Activated CD4-positive, alpha-beta T cell treated with anti-CD3 and anti-CD28 coated beads, Interleukin-2, amount 50 U/mL, for 1 hour (primary cell): Measurements from ENCODE around the gene AOAH.
"Not testable (repeated sequence)": the region's sequence is repeated elsewhere in the genome, so short reads cannot be mapped to it uniquely, and the experiment has no call there.

Experiments
- DNase-seq: peaks from one replicate; pipeline ENCODE4 v3.0.0-alpha.2; 2020

Gene AOAH

DNA sequence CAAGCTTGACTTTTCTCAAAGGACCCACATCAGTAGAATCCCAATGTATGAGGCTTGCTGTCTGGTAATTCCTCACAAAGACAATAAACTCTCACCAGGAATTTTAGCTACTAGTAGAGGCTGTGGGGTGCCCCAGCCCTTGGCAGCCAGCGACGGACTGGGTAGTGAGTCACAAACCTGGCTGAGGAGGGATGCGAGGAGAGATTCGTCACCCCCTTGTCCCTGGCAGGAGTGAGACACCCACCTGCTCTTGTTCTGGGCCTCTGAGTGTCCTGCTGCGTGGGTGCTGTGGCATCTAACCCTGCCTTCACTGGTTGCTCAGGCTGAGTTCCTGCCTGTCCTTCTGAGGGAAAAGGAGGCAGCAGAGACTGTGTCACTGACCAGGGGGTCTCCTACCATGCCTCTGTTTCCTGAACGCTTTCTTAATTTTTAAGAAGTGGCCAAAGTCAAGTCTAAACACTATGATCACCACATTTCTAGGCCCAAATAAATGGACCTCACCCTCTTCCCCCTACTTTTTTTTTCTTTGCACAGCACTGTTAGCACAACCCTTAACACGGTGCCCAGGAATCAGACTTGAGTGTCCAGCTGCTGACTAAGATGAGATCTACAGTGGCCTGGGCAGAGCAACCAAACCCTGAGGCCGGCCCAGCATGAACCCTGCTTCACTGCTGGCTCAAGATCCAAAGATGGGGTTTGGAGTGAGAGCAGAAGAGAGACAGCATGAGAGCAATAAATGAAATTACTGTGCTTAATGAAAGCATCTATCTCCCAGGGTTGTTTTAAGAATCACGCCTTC lies 188.2 kb downstream of the AOAH start:
- no peak for DNase-seq

DNA sequence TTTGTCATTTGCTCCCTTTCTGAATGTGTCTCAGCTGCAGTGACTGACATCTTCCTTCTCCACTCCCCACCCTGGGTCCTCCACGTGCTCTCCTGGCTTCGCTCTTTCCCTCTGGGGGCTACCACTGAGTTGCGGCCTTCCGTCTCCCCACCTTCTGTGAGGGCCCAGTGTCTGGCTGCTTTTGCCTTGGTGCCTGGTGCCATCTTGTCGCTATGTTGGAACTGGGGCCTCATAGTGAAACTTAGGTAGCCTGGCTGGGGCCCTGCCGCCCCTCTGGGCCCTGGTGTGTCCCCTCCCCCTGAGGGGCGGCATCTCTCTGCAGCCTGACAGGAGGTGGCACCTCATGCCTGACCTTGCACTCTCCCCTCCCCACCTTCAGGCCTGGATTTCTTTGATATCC lies 190.6 kb downstream of the AOAH start:
- no peak for DNase-seq

DNA sequence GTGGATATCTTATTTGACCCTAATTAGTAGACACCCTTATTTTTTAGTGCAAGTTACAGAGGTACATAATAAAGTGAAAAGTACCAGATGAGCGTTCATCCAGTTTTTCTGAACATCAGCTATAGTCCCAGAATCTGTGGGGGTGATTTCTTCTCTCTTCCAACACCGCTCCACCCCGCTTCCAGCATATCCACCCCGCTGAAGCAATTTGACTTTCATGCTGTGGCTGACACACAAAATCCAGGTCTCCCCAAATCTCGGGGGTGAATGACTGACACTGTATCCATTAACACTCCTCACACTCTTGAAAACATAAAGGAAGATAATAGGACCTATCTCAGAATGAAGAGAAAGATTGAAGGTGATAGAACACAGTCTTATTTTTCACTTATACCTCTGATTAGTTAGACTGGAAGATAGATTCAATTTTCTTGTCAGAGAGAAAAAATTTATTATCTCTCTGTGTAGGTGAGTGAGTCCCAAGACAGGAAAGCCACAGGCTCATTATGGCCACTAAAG lies 191.3 kb downstream of the AOAH start:
- no peak for DNase-seq

DNA sequence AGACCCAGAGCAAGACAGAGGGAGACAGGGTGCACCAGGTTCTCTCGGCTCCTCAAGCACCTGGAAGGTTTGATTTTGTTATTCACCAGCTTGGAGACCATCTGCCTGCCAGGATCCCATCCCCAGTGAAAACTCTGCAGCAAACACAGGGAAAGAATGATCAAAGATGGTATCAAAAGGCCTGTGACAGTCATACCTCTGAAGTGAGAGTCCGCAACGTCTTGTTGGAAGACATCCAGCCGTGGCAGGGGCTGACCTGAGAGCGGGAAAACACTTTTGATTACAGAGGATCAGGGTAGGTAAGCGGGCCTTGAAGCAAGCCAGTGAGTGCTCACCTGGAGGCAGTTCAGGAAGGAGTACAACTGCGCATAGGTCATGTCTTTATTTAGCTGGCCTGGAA lies 192.3 kb downstream of the AOAH start:
- DNase-seq = no peak

DNA sequence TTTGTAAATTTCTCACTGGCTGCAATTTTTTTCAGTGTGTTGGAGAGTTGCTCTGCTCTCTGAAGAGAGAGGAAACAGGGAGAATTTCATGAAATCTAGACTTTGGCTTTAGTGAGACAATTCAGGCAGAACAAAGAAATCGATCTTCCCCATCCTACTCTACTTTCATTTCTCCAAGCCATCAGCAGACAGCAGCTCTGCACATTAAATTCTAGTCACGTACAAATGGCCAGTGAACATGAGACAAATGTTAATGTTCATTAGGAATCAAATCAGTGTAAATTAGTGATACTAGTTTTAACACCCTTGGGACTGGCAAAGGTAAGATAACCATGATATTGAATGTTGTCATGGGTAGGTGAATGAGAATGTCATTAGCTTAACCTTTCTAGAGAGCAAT lies 193.8 kb downstream of the AOAH start:
- no peak for DNase-seq

DNA sequence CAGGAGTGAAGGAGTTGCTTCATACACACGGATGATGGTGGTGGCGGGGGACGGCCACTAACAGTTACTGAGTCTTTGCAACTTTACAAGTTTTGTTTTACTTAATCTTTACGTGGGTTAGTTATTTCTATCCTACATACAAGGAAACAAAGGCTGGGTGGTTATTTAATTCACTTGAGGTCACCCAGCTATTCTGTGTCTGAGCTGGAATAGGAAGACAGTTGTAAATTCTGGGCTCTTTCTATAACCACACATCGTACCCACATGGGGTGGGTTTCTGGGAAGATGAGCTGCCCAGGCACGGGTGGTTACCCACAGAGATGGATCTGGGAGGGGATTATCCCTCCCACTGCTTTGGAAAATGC lies 196.8 kb downstream of the AOAH start:
- no peak for DNase-seq

DNA sequence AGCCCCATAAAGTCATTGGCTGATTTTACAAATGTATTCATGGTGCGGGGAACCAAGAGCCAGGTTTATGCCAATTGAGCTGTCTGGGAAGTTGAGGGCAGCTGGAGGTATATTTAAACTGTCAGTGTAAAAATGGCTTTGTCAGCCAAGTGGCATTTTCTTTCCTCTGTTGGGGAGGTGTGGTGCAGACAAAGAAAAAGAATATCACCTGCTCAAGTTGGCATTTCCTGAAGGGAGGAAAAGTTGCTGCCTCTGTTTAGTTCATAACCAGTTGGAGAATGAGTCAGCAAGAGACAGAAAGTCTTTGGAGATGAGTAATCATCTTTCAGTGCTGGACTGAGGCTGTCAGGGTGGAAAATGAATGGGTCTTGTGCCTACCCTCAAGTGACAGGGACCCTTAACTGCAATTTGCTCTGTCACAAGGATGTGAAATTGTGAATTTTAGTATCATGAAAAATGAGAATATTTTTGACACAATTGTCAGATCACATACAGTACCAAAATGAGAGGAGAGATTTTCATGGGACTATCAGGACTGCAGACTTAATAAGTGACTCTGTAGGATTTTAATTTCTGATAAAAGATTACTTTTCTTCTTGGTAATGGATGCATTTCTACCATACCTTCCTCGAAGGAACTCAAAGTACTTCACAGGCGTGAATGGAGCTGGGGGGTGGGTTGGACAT lies 197.3 kb downstream of the AOAH start:
- DNase-seq = no peak

DNA sequence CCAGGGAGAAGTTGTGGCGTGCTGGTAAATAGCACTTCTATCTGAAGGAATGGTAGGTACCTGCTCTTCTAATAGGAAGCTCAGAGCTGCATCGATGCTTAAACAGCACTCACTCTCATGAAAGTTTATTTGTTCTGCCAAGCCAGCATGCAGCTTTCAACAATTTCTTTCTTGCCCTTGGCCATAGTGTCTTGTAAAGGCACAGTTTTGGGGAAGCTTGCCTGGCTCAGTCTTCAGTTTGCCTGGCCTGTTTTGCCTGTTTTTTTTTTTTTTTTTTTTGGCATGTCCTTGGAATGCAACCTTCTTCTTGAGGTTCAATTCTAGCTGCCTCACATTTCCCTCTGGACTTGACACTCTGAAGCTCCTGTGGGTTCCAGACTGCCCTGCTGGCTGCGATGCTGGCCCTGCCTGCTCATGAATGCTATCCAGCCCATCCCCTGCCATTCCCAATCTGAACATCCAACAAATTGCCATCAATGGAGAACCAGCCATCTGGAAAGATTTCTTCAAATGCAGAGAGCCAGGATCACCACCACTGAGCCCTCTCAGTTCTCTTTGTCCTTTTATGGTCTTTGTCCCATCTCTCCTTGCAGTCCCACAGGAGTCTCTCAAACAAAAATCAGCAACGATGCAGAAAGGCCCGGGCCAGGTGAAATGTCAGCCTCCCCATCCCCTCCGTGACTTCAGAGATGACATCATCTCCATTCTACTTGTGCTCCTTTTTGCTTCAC lies 200.8 kb downstream of the AOAH start:
- DNase-seq = no peak

DNA sequence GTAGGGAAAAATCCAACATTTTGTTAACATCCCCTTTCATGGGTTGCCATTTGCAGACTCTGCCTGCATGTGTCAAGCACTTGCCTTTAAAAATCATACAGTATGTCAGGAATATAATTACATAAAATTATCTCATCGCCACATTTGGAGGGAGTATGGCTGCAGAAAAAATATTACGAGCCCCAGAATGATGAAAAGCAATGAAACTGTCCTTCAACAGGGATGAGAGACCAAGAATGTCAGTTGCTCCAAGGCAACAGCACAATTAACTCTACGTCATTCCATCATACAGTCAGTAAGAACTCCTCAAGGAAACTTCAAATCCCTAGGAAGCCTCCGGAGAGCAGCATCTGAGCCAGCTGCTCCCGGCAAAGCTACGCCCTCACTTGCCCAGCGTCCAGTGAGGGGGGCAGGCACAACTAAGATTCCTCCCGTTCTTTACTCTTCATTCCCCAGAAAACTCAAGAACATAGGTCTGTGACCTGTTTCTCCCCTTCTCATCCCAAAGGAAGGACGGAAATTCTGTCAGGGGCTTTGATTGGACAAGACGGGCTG lies 201.8 kb downstream of the AOAH start:
- DNase-seq = no peak

DNA sequence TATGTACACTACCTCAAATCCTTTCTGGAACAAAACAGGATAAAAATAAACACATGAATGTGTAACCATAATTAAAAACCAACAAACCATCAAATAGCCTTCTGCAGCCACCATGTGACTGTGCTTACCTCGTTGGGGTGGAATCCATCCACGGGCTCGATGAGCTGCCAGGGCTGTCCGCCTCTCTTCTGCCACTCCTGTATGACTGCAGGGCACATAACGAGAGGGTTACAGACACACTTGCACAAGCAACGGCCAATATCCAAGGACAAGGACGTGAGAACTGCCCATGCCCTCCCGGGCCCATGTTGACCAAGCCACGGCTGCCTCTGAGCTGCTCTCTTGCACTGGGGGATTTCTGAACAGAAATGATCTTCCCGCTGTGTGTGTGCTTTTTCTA lies 202.4 kb downstream of the AOAH start:
- no peak for DNase-seq

DNA sequence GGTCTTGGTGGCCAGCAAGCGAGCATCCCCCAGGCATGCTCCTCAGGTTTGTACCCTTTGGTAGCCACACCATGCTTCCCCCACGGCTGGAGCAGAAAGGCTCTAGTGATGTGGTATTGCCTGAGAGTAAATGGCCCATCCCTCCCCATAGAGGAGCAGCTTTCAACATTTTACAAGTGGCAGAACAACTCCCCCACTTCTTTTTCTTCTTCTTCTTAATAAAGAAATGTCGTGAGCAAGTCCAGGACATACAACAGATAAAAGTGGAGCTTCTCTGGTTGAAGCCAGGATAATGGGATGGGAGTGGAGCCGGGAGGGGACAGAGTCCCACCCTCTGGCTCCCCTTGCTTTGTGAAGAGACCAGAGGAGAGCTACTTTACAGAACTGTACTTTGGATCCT lies 203.2 kb downstream of the AOAH start:
- DNase-seq = no peak

DNA sequence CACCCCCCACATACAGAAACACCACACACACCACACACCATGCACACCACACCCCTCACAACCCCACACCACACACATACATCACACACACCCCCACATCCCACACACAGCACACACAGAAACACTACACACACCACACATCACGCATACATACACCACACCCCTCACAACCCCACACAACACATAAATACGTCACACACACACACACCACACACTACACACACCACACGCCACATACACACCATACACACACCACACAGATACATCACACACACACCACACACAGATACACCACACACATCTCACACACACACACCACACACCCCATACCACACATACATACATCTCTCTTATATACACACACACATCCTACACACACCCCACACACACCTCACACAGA lies 208.4 kb downstream of the AOAH start:
- DNase-seq = no peak

DNA sequence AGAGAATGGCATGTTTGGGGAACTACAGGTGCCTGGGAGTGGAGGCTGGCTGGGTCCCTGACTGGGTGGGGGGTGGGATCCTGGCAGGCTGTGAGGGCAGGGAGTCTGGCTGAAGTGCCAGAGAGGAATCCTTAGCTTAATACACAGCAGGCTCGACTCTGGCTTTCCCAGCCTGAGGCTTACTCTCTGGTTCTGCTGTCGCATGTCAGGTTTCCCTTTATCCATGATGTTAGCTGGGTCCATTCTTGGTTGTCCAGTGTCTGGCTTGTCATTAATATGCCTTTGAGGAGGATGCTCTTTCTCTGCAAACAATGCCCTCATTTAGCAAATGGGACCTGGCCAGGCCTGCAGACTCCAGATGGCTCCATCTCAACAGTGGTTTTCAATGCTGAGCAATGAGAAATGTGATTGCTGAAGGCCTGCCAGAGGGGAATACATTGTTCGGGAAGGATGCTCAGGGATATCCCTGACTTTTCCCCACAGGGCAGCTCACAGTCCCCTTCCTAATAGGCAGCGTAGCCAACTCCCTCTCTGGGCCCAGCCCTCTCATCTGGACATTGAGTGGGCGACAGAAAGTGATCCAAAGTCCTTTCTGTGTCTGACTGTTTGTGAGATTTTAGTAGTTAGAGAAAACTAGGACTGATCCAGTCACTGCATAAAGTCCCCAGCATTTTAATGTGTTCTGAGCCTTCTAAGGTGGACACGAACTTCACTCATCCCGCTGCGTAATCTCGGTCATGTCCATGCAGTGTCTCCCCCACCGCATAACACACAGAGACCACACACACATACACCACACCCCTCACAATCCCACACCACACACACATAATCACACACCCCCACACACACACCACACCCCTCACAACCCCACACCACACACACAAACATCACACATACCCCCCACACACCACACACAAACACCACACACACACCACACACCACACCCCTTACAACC lies 209.7 kb downstream of the AOAH start:
- DNase-seq = no peak

DNA sequence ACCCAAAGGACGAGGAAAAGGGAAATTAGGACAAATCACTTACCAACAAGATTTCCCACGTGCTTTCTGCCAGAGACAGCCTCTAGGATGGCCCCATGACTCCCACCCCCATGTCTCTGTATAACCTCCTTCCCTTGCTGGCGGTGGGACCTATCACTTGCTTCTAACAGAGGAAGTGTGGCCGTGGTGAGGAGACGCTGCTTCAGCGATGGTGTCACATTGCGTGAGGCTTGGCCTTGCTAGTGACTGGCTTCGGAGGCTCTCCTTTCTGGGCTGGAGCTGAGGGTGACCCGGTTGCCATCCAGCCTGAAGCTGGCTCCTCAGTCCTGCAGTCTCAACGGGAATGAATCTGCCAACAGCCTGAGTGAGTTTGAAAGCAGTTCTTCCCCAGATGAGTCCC lies 210.9 kb downstream of the AOAH start:
- DNase-seq = no peak

DNA sequence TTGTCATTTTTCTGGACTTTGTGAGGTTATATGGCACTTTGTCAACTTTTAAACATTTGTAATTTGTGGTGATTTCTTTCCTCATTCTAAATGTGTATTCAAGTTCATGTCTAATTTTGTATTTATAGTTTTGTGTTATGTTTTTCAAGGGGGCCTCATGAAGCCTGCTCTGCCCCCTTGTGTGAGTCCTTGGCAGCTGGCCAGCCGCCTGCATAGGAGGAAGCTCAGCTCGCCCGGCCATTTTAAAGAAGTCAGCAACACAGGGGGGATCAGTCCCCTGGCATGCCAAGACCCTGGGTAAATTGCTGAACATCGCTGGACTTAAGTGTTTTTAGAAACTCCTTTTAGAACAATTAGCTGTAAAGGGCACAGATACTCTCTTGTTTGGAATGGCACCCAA lies 211.7 kb downstream of the AOAH start:
- DNase-seq = no peak

DNA sequence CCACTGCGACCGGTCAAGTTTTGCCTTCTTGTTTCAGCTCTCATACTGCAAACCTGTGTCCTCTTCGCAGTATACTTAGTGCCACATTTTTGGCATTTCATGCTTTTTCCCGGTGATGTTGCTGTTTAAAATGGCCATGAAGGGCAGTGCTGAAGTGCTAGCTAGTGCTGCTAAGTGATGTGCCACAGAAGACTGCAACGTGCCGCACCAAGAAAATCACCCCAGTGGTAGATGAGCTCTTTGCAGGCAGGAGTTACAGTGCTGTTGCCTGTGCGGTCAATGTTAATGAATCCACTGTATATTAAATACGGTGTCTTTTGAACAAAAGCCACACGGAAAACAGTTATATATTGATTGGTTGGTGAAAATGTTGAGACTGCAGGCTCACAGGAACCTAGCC lies 214.3 kb downstream of the AOAH start:
- no peak for DNase-seq

DNA sequence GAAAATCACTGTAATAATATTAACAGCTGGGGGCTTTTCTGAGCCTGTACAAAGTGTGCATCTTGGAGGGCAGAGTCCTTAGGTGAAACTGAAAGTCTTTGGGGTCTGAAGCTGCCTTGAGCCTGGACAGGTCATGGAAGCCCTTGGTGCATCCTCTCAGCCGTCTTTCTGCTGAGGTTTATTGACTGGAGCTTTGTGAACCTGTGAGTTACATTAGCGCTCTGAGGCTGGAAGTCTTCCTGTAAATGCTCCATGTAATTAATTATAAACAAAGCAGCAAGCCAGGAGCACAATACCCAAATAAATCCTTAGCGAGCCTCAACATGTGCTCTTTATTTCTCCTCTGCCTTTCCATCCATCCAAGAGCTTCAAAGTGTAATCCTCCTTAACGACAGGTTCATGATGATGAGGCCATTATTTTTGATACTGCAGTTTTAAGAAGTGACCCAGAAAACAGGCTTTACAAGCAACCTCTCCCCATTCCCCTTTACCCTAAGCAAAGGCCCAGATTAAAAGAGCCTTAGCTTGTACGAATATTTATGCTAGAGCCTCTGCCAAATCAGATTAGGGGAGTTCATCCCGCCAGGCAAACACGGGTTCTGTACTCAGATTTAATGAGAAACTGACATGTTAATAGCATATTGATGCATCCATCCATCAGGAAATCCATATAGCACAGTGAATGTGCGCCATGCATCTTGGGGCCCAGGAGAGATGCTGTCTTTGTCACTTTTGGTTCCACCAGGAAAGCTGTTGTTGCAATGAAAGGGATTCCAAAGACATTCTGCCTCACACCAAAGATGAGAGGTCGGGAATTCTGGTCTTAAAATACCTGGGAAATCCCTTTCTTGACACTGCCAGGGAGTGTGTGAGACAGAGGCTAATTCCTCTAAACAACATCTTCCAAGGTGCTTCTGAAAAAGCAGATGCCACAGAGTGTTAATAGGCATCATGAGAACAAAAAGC lies 216.5 kb downstream of the AOAH start:
- no peak for DNase-seq

DNA sequence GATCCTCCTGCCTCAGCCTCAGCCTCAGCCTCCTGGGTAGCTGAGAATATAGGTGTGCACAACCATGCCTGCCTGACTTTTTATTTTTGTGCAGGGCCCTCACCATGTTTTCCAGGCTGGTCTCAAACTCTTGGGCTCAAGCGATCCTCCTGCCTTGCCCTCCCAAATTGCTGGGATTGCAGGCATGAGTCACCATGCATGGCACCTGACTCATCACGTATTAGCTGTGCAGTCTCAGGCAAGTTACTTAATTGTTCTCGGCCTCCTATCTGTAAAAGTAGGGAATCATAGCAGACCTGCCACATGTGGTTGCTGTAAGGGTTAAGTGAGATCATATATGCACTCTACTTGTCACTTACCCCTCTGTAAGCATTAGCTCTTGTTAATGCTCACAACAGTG lies 217.5 kb downstream of the AOAH start:
- DNase-seq = no peak

DNA sequence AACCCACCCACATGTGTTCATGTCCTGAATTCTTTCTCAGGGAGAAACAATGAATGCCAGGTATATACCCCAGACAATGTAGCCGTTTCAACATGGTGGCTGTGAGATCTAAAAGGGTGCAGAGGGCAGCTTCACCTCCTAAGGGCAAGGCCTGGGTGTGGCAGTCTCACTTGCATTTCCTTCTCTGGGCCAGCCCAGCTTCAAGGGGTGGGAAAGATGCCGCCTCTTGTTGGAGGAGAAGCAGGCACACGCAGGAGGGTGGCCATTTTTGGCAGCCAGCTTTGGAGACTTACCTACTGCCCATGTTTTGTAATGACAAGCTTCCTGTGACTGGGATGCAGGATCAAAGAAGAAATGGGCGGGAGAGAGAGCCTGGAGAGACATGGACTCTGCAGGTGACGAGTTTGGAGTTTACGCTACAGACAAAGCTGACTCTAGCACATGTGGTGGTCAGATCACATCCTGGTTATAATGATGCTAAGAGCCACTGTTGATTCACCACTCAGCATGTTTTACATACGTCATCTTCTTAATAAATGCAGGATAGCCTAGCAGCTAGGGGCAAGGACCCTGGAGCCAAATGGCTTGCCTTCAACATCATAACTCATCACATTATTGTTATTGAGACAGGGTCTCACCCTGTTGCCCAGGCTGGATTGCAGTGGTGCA lies 218.0 kb downstream of the AOAH start:
- no peak for DNase-seq

DNA sequence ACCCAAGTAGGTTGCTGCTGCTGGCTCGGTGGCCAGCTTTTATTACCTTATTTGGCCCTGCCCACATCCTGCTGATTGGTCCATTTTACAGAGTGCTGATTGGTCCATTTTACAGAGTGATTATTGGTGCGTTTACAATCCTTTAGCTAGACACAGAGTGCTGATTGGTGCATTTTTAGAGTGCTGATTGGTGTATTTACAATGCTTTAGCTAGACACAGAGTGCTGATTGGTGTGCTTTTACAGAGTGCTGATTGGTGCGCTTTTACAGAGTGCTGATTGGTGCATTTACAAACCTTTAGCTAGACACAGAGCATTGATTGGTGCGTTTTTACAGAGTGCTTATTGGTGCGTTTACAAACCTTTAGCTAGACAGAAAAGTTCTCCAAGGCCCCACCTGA lies 219.7 kb downstream of the AOAH start:
- DNase-seq = not testable (repeated sequence)

DNA sequence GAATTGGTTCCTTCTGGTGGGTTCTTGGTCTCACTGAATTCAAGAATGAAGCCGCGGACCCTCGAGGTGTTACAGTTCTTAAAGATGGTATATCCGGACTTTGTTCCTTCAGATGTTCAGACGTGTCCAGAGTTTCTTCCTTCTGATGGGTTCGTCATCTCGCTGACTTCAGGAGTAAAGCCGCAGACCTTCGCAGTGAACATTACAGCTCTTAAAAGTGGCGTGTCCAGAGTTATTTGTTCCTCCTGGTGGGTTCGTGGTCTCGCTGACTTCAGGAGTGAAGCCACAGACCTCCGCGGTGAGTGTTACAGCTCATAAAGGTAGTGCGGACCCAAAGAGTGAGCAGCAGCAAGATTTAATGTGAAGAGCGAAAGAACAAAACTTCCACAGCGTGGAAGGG lies 220.1 kb downstream of the AOAH start:
- DNase-seq = not testable (repeated sequence)
